Activated CD4-positive, alpha-beta T cell treated with anti-CD3 and anti-CD28 coated beads for 1 hour (primary cell): ENCODE results near the gene GSTK1.
"Not testable (repeated sequence)": the region's sequence is repeated elsewhere in the genome, so short reads cannot be mapped to it uniquely, and the experiment has no call there.

Experiments
- DNase-seq: peaks from one replicate; pipeline ENCODE4 v3.0.0-alpha.2; 2020

GSTK1 gene

GRCh38 chr7:143239813-143240212 is 23.4 kb upstream of the GSTK1 start:
- no peak for DNase-seq

DNA sequence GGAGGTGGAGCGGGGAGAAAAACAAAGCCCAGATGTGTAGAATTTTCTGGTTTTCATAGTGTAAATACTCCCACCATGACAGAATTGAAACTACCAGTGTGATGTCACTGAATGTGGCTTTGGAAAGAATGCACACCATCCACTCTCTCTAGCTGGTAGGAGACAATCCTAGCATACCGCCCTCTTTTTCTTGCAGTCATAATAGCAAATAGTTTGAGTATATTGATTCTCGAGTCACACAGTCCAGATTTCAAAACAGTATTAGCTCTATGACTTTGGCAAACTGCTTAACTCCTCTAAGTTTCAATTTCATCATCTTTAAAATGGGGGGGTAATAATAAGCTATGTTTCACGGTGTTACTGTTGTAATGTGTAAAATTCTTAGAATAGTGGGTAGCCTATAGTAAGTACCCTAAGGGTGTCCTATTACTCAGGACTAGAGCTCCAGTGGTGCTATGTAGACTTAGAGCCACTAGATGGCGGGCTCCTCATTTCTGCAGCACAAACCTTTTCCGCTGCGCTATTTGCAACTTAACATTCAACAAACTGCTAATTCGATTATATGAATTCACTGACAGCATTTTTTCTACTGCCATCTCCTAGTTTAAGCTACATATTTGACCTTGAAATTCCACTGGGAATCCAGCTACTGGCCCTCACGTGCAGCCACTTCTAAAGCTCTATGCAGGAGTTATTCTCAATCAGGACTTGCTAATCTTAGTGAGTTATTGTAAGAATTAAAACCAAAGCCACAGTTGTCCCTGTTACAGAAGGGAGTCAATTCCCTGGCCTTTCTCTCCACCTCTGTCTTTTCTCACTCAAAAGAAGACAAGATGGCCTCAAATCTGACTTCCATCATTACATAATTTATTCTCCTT is 22.7 kb upstream of the GSTK1 start:
- DNase-seq: peak; percentile 56

DNA sequence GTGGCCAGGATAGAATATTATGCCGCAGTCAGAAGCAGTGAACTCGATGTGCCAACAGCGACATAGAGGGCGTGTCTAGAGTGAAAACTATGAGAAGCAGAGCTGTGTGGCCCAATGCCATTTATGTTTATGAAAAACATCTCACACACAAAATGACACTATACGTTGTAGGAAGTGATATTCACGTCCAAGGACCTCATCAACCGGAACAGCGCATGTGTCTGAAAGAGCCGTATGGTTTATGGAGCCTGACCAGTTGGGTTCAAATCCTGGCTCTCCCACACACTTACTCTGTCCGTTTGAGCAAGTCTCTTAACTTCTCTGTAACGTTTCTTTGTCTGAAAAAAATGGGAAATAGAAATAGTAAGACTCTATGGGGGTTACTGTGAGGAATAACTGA is 20.9 kb upstream of the GSTK1 start:
- no peak for DNase-seq

GRCh38 chr7:143243111-143243510 is 20.1 kb upstream of the GSTK1 start:
- DNase-seq: no peak

- DNase-seq: no peak
Observed at GRCh38 chr7:143243614-143244013, 19.6 kb upstream of the GSTK1 start.

DNA sequence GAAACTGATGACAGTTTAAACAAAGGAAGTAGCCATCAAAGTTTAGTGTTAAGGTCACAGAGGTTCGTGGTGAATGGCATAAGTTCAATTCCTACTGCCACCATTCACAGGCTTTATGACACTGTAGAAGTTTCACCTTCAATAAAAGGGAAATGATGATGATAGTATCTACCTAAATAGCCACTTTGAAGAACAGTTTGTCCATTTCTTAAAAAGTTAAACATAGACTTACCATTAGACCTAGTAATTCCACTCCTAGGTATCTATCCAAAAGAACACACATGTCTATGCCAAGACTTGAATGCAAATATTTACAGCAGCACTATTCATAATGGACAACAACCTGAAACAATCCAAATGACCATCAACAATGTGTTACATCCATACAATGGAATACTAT is 18.9 kb upstream of the GSTK1 start:
- no peak for DNase-seq

DNA sequence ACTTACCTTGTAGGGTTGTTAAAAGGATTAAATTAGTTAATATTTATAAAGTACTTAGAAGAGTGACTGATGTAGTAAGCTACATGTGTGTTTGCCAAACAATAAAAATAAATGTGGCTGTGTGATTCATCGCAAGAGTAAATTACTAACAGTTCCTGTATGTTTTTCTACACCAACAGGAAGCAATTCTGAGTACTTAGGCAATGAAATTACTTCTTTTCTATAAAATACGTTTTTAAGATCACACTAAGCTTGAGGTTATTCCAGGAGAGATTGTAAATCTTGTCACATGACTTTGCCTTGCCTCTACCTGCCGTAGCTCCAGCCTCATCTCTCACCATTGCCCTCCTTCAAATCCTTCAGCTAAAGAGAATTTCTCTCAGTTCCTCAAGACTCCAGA is 18.1 kb upstream of the GSTK1 start:
- no peak for DNase-seq

GRCh38 chr7:143247372-143247771 is 15.9 kb upstream of the GSTK1 start:
- DNase-seq: no peak

- no peak for DNase-seq
Observed at GRCh38 chr7:143248761-143249354, 14.4 kb upstream of the GSTK1 start.

DNA sequence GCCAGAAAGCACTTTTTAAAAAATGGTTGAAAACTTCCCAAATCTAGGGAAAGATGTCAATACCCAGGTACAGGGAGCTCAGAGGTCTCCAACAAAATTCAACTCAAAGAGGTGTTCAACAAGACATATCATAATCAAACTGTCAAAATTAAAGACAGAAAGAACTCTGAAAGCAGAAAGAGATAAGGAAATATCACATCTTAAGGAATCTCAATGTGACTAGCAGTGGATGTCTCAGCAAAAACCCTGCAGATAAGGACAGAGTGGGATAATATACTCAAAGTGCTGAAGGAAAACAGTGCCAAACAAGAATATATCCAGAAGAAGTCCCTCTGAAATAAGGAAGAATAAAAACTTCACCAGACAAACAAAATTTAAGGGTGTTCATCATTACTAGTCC is 13.0 kb upstream of the GSTK1 start:
- no peak for DNase-seq

DNA sequence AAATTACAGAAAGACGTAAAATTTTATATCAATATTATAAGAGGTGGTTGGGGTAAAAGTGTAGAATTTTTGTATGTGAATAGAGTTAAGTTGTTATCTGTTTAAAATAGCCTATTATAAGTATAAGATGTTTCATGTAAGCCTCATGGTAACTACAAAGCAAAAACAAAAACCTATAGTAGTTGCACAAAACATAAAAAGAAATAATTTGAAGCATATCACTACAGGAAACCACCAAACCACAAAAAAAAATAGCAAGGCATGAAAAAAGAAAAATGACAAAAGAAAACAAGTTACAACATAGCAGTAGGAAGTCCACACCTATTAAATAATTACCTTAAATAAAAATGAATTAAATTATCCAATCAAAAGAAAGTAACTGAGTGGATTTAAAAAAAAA is 12.4 kb upstream of the GSTK1 start:
- DNase-seq: no peak

- DNase-seq: no peak
Observed at GRCh38 chr7:143252006-143252405, 11.2 kb upstream of the GSTK1 start.

- DNase-seq: no peak
Observed at GRCh38 chr7:143255564-143255963, 7.7 kb upstream of the GSTK1 start.

DNA sequence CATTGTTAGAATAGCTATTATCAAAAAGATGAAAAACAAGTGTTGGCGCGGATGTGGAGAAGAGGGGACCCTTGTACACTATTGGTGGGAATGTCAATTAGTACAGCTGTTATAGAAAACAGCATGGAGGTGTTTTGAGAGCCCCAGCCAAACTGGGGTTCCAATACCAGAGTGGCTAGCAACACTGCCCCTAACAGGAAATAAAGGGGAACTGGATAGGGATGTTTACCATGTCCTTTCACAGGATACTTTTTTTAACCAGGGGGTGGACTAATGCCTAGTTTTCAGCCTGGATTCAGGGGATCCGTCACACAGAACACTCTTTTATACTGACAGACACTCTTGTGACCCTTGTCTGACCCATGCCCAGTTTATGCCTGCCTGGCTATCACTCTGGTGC is 6.9 kb upstream of the GSTK1 start:
- DNase-seq: no peak

- DNase-seq: no peak
Observed at GRCh38 chr7:143256932-143257331, 6.3 kb upstream of the GSTK1 start.

DNA sequence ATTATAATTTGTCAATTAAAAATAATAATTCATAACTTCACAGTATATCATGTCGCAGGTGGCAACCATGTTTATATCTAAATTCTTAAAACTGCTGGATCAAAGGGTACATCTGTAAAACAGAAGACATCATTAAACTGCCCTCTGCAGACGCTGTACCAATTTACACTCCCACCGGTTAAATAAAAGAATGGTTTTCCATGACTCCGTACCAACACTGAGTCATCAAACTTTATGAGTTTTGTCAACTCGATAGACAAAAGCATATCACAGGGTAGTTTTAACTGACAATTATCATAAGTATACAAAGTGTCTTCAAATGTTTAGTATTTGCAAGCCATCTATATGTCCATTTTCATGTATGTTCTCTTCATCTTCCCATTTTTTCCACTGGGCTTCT is 5.7 kb upstream of the GSTK1 start:
- DNase-seq: no peak

GRCh38 chr7:143258831-143259230 is 4.4 kb upstream of the GSTK1 start:
- DNase-seq: no peak

DNA sequence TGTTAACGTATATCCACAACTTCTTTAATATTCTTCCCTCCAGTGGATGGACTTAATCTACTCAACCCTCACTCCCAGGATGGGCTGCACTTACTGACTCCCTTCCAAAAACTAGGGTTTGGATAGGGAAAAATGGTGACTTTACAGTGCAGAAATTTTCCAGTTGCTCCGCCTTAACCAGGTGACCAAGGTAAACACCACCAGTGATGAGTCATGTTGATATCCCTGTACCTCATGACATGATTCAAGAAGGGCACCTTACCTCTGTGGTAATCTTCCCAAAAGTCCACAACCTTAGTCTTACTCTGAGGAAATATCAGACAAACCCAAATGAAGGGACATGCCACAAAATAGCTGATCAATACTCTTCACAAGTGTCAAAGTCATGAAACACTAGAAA is 3.5 kb upstream of the GSTK1 start:
- no peak for DNase-seq

DNA sequence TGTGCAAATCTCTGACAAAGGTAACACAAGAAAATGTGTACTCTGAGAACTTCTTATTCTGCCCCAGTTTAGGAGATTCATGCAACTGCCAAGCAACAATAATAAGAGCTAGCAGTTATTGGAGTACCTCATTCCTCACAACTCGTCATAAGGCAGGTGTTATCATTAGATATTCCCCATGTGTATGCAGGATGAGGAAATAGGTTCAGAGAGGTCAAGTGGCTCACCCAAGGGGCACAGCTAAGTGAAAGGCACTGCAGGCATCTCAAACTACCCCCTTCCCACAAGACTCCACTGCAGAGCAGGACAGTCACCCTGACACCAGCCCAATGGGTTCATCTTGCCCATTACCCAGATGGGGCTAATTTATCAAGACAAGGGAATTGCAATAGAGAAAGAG is 1.3 kb upstream of the GSTK1 start:
- DNase-seq: no peak

- DNase-seq: not testable (repeated sequence)
Observed at GRCh38 chr7:143264196-143264568, 941 bp downstream of the GSTK1 start.

GRCh38 chr7:143265017-143265693 is 1.9 kb downstream of the GSTK1 start:
- DNase-seq: no peak

DNA sequence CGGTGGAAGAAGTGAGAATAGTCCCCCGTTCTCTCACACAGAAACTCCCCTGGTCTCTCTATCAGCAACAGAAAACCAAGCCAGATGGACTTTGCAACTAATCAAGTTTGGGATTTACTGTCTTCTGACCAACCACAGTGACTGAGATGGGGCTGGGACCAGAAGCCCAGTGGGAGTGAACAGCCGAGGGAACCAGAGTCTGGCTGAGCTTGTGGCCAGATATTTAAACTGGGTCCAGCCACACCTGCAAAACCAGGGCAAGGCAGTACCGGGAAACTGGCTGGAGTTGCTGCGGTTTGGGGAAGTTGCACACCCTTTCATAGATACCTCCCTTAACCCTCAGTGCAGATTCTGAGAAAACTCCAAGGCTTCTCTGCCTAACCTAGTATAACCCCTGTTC is 6.0 kb downstream of the GSTK1 start:
- no peak for DNase-seq

DNA sequence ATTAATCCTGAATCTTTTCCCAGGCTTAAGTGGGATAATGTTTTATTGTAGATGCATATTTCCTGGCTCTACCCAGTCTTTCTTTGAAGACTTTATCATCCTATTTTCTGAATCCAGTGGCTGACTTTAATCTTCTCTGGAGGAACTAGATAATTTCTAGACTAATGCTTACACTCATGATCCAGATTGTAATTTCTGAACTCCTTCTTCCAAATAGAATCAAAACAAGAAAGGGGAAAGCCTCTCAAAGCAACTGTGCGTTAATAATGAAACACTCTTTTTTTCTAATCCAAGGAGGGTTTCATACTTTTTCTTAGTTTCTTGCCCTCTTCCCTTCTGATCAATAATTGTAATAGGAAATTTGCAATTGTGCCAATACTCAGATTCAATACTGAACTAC is 8.0 kb downstream of the GSTK1 start:
- DNase-seq: no peak

- no peak for DNase-seq
Observed at GRCh38 chr7:143272871-143273270, 9.6 kb downstream of the GSTK1 start.
